HG02571 (cell line): ENCODE results near the gene CASP8AP2.
"Not testable (repeated sequence)": the region's sequence is repeated elsewhere in the genome, so short reads cannot be mapped to it uniquely, and the experiment has no call there.

Experiments used
- ATAC-seq: cut with Tn5 transposase; IDR thresholded peaks from one replicate; pipeline ENCODE4 v1.9.1; 2021; ENCODE audit warnings: mild to moderate bottlenecking, moderate library complexity; ENCODE audit not compliant: unreplicated experiment

CASP8AP2 gene

GRCh38 chr6:89829472-89830169 is at the start of gene CASP8AP2:
Gene CASP8AP2, plus strand, starts transcription at chr6:89829880.
- peak; percentile 98 for ATAC-seq

GRCh38 chr6:89781070-89782034 is 48.3 kb upstream of the CASP8AP2 start:
- ATAC-seq: no peak

GRCh38 chr6:89782222-89782621 is 47.5 kb upstream of the CASP8AP2 start:
- no peak for ATAC-seq

GRCh38 chr6:89783293-89783692 is 46.4 kb upstream of the CASP8AP2 start:
- ATAC-seq: not testable (repeated sequence)

GRCh38 chr6:89784838-89785237 is 44.8 kb upstream of the CASP8AP2 start:
- ATAC-seq: no peak

GRCh38 chr6:89786970-89787369 is 42.7 kb upstream of the CASP8AP2 start:
- no peak for ATAC-seq

GRCh38 chr6:89787660-89788328 is 41.9 kb upstream of the CASP8AP2 start:
- no peak for ATAC-seq

GRCh38 chr6:89789980-89790379 is 39.7 kb upstream of the CASP8AP2 start:
- no peak for ATAC-seq

GRCh38 chr6:89790403-89790802 is 39.3 kb upstream of the CASP8AP2 start:
- ATAC-seq: no peak

- ATAC-seq: no peak
Observed at GRCh38 chr6:89792881-89793280, 36.8 kb upstream of the CASP8AP2 start.

- ATAC-seq: no peak
Observed at GRCh38 chr6:89793586-89793985, 36.1 kb upstream of the CASP8AP2 start.

- no peak for ATAC-seq
Observed at GRCh38 chr6:89794324-89794723, 35.4 kb upstream of the CASP8AP2 start.

- ATAC-seq: no peak
Observed at GRCh38 chr6:89797317-89797716, 32.4 kb upstream of the CASP8AP2 start.

- ATAC-seq: no peak
Observed at GRCh38 chr6:89799096-89799495, 30.6 kb upstream of the CASP8AP2 start.

GRCh38 chr6:89799756-89800155 is 29.9 kb upstream of the CASP8AP2 start:
- no peak for ATAC-seq

GRCh38 chr6:89803271-89803670 is 26.4 kb upstream of the CASP8AP2 start:
- ATAC-seq: no peak

- no peak for ATAC-seq
Observed at GRCh38 chr6:89805814-89806371, 23.8 kb upstream of the CASP8AP2 start.

- ATAC-seq: no peak
Observed at GRCh38 chr6:89807581-89807980, 22.1 kb upstream of the CASP8AP2 start.

GRCh38 chr6:89813422-89813821 is 16.3 kb upstream of the CASP8AP2 start:
- not testable (repeated sequence) for ATAC-seq

GRCh38 chr6:89817481-89817880 is 12.2 kb upstream of the CASP8AP2 start:
- no peak for ATAC-seq

GRCh38 chr6:89818977-89819335 is 10.7 kb upstream of the CASP8AP2 start:
- ATAC-seq: peak; percentile 19
